Measurements from ENCODE around the gene CNPY1. TPM values are rescaled to one million over a fixed set of nuclear protein-coding genes. Genes with fewer than 3 reads are reported as not detected.
A peak's percentile ranks its signal among the peaks of the same experiment; 100 is the strongest.

The CNPY1 gene
- polyA plus RNA-seq, 1 of the 3 experiments (the other 2 are of a cell fraction), result not detected

GRCh38 chr7:155469311-155470185, 76.8 kb downstream of the CNPY1 start:
- H3K9me3 ChIP-seq, result no peaks in the 10 kb centered on the region
- H3K27ac ChIP-seq (ENCODE audit: low read depth in 2 of 2, low read length in 1 of 2), result no peak overlapping the region
- H3K36me3 ChIP-seq (replicated peaks in 1 of 2; ENCODE audit: control insufficient read depth in 1 of 2, insufficient read depth in 2 of 2, low read length in 1 of 2), result no peaks in the 10 kb centered on the region
- no peaks in the 10 kb centered on the region for H3K9me2 ChIP-seq
- no peak overlapping the region for H3K4me2 ChIP-seq
- peaks cover 4% of the 10 kb centered on the region; the same call in 1 of the 2 replicates for H4K20me1 ChIP-seq (ENCODE audit: insufficient read depth)
- H3K4me3 ChIP-seq (ENCODE audit: low read depth in 2 of 2, low read length in 1 of 2), result no peak overlapping the region
- no peaks in the 10 kb centered on the region for H3K79me2 ChIP-seq (ENCODE audit: insufficient read depth)
- no peaks in the 10 kb centered on the region; a peak in 1 of 4 replicates for H3K4me1 ChIP-seq (ENCODE audit: control insufficient read depth in 1 of 2, insufficient read depth in 2 of 2, low read depth in 1 of 2, low read length in 1 of 2)
- peaks cover 97% of the 10 kb centered on the region for H3K27me3 ChIP-seq (ENCODE audit: insufficient read depth)
- WGBS (ENCODE audit: low lambda C conversion rate), result 8% methylated on average over 12 of the region's 12 CpGs
- TF ChIP-seq CHD2 (IDR thresholded peaks at IDR 0.05; ENCODE audit: low read length, partially characterized antibody) (no peak), USF1 (IDR thresholded peaks at IDR 0.05; ENCODE audit: borderline replicate concordance, low read depth) (no peak), GATA2 (CRISPR knock-in tag; IDR thresholded peaks at IDR 0.05) (no peak)
- CTCF ChIA-PET, result interaction anchor here (1.0 to 1.7 kb wide), 2 partner anchors 56 to 90 kb away, joined by 3 to 5 read pairs; no protein-coding TSS in a partner anchor
- POLR2A ChIA-PET, result no interaction called here
- peaks cover 3% of the 10 kb centered on the region for H3F3A ChIP-seq (replicated peaks; ENCODE audit: insufficient read depth)
- DNase-seq, result peak; percentile 25
- H3K9ac ChIP-seq, result no peak overlapping the region
- H2AFZ ChIP-seq (ENCODE audit: low read depth), result no peak overlapping the region

DNA sequence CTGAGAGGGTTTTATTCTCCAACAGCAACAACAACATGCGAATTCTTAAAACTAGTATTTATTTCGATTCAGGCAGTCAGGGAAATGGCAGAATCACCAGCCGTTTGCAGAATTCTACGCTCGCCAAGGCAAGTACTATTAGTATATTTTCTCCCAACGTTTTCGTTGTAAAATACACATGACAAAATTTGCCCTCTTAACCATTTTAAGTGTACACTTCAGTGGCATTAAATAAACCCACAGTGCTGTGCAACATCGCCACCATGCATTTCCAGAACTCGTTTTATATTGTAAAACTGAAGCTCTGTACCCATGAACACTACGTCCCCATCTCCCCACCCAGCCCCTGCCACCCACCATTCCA, 77.6 kb downstream of the CNPY1 start:
- WGBS (ENCODE audit: low lambda C conversion rate), result 15% methylated on average over 10 of the region's 10 CpGs
- H3K9me2 ChIP-seq, result no peaks in the 10 kb centered on the region
- H4K20me1 ChIP-seq (ENCODE audit: insufficient read depth), result peaks cover 4% of the 10 kb centered on the region
- H3K27ac ChIP-seq (ENCODE audit: low read depth in 2 of 2, low read length in 1 of 2), result no peak overlapping the region
- no peaks in the 10 kb centered on the region for H3K36me3 ChIP-seq (replicated peaks in 1 of 2; ENCODE audit: control insufficient read depth in 1 of 2, insufficient read depth in 2 of 2, low read length in 1 of 2)
- 0 out of 2 replicates have a peak overlapping the region, but pooled peaks have one; percentile 53 for H3K4me2 ChIP-seq
- H3K27me3 ChIP-seq (ENCODE audit: insufficient read depth), result peaks cover 97% of the 10 kb centered on the region
- no peak overlapping the region for H3K4me3 ChIP-seq (ENCODE audit: low read depth in 2 of 2, low read length in 1 of 2)
- no peak overlapping the region for H3K9ac ChIP-seq
- no peaks in the 10 kb centered on the region for H3K79me2 ChIP-seq (ENCODE audit: insufficient read depth)
- no peak overlapping the region for H2AFZ ChIP-seq (ENCODE audit: low read depth)
- TF ChIP-seq GABPA (IDR thresholded peaks at IDR 0.05; ENCODE audit: low read depth), result no peak
- TF ChIP-seq NRF1 (IDR thresholded peaks at IDR 0.05; ENCODE audit: low read depth, low read length), result no peak
- TF ChIP-seq SMC3 (IDR thresholded peaks at IDR 0.05; ENCODE audit: low read depth, low read length), result no peak
- TF ChIP-seq, protein P1, sequence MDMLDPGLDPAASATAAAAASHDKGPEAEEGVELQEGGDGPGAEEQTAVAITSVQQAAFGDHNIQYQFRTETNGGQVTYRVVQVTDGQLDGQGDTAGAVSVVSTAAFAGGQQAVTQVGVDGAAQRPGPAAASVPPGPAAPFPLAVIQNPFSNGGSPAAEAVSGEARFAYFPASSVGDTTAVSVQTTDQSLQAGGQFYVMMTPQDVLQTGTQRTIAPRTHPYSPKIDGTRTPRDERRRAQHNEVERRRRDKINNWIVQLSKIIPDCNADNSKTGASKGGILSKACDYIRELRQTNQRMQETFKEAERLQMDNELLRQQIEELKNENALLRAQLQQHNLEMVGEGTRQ (IDR thresholded peaks at IDR 0.05; ENCODE audit: borderline replicate concordance, low read depth, low read length), result no peak
- no peak for TF ChIP-seq REST (IDR thresholded peaks at IDR 0.05; ENCODE audit: low read depth, low read length)
- no peak for TF ChIP-seq CHD2 (IDR thresholded peaks at IDR 0.05; ENCODE audit: low read length, partially characterized antibody)
- no peak for TF ChIP-seq MXI1 (IDR thresholded peaks at IDR 0.05; ENCODE audit: low read depth, low read length)
- TF ChIP-seq FOXM1 (IDR thresholded peaks at IDR 0.05; ENCODE audit: low read depth), result no peak
- TF ChIP-seq, protein P2, sequence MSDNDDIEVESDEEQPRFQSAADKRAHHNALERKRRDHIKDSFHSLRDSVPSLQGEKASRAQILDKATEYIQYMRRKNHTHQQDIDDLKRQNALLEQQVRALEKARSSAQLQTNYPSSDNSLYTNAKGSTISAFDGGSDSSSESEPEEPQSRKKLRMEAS (IDR thresholded peaks at IDR 0.05; ENCODE audit: low read depth), result no peak
- TF ChIP-seq GATA2 (CRISPR knock-in tag; IDR thresholded peaks at IDR 0.05), result no peak
- no peak for TF ChIP-seq IRF3 (IDR thresholded peaks at IDR 0.05; ENCODE audit: low read depth, low read length)
- ChIA-PET CTCF (no interaction called here), POLR2A (no interaction called here)
- H3K4me1 ChIP-seq (ENCODE audit: control insufficient read depth in 1 of 2, insufficient read depth in 2 of 2, low read depth in 1 of 2, low read length in 1 of 2), result no peaks in the 10 kb centered on the region; a peak in 1 of 4 replicates
- peaks cover 6% of the 10 kb centered on the region for H3F3A ChIP-seq (replicated peaks; ENCODE audit: insufficient read depth)
- DNase-seq, result no peak
- no peaks in the 10 kb centered on the region for H3K9me3 ChIP-seq

Measured in SK-N-SH (cell line).